Transverse colon (tissue), 4 donors: Measurements from ENCODE around the gene GPC5. TPM values are rescaled to one million over a fixed set of nuclear protein-coding genes. Genes with fewer than 3 reads are reported as not detected.

ENCODE experiments used
- DNase-seq: peaks from one replicate; pipeline ENCODE4 v3.0.0-alpha.2; 2019
- H3K27ac ChIP-seq, 4 donors: fragments of 200-600 bp; sonication (generic); 2 replicates each; pipeline ENCODE4 v1.5.1; 2016 to 2018; ENCODE audit warnings: inconsistent platforms in 4 of 4
- H3K27me3 ChIP-seq: fragments of 200-600 bp; sonication (generic); 2 replicates; pipeline ENCODE4 v1.5.1; 2017; ENCODE audit warnings: inconsistent platforms
- H3K36me3 ChIP-seq, 4 donors: fragments of 200-600 bp; sonication (generic); 2 replicates each; pipeline ENCODE4 v1.5.1; 2017 to 2019; ENCODE audit warnings: inconsistent platforms in 4 of 4
- H3K4me1 ChIP-seq, 4 donors: fragments of 200-600 bp; sonication (generic); 2 replicates each; pipeline ENCODE4 v1.5.1; 2017 to 2020; ENCODE audit warnings: inconsistent platforms in 4 of 4
- H3K4me3 ChIP-seq, 4 donors: fragments of 200-600 bp; sonication (generic); 1 replicate in 1 of 4; 2 replicates in 3 of 4; pipeline versions ENCODE4 v1.5.1 to v1.6.1; 2017 to 2019; ENCODE audit warnings: inconsistent platforms in 4 of 4
- H3K9me3 ChIP-seq, 2 donors: fragments of 200-600 bp; sonication (generic); 2 replicates each; pipeline ENCODE4 v1.5.1; 2017 to 2019; ENCODE audit warnings: inconsistent platforms in 2 of 2
- EP300 ChIP-seq: sonication (generic); formaldehyde crosslinking; IDR thresholded peaks from one replicate; pipeline ENCODE4 v1.6.1; 2017; ENCODE audit warnings: antibody characterized with exemption, low read depth
- POLR2A ChIP-seq: fragments of 450-650 bp; IDR thresholded peaks from one replicate; pipeline ENCODE4 v1.6.1; 2016; ENCODE audit warnings: antibody characterized with exemption, mild to moderate bottlenecking, moderate library complexity
- POLR2AphosphoS5 ChIP-seq, 3 donors: sonication (generic); formaldehyde crosslinking; IDR thresholded peaks; one replicate each; pipeline ENCODE4 v1.6.1; 2016; ENCODE audit warnings: antibody characterized with exemption in 3 of 3
- WGBS, 2 donors: methylation state at CpG; one replicate each; pipeline ENCODE4 v1.1.5; 2018; ENCODE audit warnings: low coverage in 1 of 2; 5-methylcytosine and 5-hydroxymethylcytosine counted together
- in situ Hi-C, 4 donors: fragments of 200-750 bp; cut with MboI; loops; one replicate each; pipeline versions ENCODE4 v1.15.0 to v1.15.1; 2017; ENCODE audit warnings: low sequenced_read_pairs in 3 of 4, low pct_ligation_motif_present in 1 of 4, low pct_unique_long_range_greater_than_20kb in 1 of 4
- intact Hi-C: fragments of 100-400 bp; cut with DNase I; formaldehyde crosslinking; loops from one replicate; pipeline ENCODE4 v1.15.1; 2023; ENCODE audit warnings: low total_unique reads
- total RNA-seq, 4 donors: library from RNA; depleted of rRNA; stranded (reverse); fragments of >200 nt; gene quantifications; one replicate each; pipeline ENCODE4 v1.1.0, GENCODE V29; 2016
- TF ChIP-seq, protein P1 (sequence below), 5 experiments: fragments of 200-600 bp in 3 of 5; fragments of 450-650 bp in 2 of 5; sonication (generic) in 3 of 5; IDR thresholded peaks; 1 replicate in 2 of 5; 2 replicates in 3 of 5; pipeline ENCODE4 v1.5.1; 2016 to 2017; ENCODE audit warnings: antibody characterized with exemption in 5 of 5, inconsistent platforms in 3 of 5, mild to moderate bottlenecking in 2 of 5, moderate library complexity in 1 of 5

GPC5 gene
- total RNA-seq, 4 donors from 2014 or later, result 0.48 to 1.4 TPM; not detected in 2

DNA sequence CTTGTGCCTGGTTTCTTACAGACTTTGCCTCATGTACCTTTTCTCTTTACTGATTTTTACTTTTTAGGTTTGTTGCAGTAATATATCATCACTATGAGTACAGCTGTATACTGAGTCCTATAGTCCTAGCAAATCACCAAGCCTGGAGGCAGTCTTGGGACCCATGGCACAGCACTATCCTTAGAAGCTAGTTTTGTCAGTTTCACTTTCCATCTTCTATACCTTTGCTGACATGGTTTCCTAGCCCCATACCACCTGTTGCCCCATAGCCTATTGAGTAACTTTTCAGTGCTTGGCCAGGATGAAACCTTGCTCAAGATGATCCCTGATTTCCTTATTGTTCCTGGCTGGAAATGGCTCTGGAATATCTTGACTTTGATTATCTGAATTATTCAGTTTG, 826.4 kb downstream of the GPC5 start:
- intact Hi-C loops, result no loop called here
- in situ Hi-C loops, result no loop called here
- Histone ChIP-seq H3K27me3 (no peaks in the 10 kb centered on the region), H3K4me1 (peaks cover 0 to 42% (median 22%) of the 10 kb centered on the region in 4 donors), H3K9me3 (no peaks in the 10 kb centered on the region), H3K36me3 (no peaks in the 10 kb centered on the region), H3K27ac (peak overlapping the region; percentile 17 to 53 (median 32)), H3K4me3 (no peak overlapping the region)
- TF ChIP-seq, protein P1, sequence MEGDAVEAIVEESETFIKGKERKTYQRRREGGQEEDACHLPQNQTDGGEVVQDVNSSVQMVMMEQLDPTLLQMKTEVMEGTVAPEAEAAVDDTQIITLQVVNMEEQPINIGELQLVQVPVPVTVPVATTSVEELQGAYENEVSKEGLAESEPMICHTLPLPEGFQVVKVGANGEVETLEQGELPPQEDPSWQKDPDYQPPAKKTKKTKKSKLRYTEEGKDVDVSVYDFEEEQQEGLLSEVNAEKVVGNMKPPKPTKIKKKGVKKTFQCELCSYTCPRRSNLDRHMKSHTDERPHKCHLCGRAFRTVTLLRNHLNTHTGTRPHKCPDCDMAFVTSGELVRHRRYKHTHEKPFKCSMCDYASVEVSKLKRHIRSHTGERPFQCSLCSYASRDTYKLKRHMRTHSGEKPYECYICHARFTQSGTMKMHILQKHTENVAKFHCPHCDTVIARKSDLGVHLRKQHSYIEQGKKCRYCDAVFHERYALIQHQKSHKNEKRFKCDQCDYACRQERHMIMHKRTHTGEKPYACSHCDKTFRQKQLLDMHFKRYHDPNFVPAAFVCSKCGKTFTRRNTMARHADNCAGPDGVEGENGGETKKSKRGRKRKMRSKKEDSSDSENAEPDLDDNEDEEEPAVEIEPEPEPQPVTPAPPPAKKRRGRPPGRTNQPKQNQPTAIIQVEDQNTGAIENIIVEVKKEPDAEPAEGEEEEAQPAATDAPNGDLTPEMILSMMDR (IDR thresholded peaks at IDR 0.05), result no peak
- TF ChIP-seq POLR2A (no peak), POLR2AphosphoS5 (IDR thresholded peaks at IDR 0.05) (no peak), EP300 (no peak)
- DNase-seq, result no peak

DNA sequence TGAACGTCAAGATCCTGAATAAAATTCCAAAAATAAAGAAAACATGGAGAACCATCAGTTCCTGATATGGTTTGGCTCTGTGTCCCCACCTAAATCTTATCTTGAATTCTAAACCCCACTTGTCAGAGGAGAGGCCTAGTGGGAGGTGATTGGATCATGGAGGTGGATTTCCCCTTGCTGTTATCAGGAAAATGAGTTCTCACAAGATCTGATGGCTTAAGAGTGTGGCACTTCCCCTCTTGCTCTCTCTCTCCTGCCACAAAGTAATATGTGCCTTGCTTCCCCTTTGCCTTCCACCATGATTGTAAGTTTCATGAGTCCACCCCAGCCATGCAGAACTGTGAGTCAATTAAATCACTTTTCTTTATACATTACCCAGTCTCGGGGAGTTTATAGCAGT, 827.4 kb downstream of the GPC5 start:
- no peak for DNase-seq
- no peak overlapping the region for H3K27ac ChIP-seq
- no peak overlapping the region for H3K4me3 ChIP-seq
- intact Hi-C loops, result no loop called here
- H3K27me3 ChIP-seq, result no peaks in the 10 kb centered on the region
- TF ChIP-seq POLR2A, result no peak
- TF ChIP-seq POLR2AphosphoS5 (IDR thresholded peaks at IDR 0.05), result no peak
- TF ChIP-seq, protein P1 (IDR thresholded peaks at IDR 0.05), result no peak
- no peak for TF ChIP-seq EP300
- H3K36me3 ChIP-seq, result no peaks in the 10 kb centered on the region
- in situ Hi-C loops, result no loop called here
- H3K9me3 ChIP-seq, result no peaks in the 10 kb centered on the region
- 77 to 96% methylated on average over 2 of the region's 2 CpGs for WGBS, 2 donors
- peaks cover 0 to 42% (median 22%) of the 10 kb centered on the region in 4 donors for H3K4me1 ChIP-seq

DNA sequence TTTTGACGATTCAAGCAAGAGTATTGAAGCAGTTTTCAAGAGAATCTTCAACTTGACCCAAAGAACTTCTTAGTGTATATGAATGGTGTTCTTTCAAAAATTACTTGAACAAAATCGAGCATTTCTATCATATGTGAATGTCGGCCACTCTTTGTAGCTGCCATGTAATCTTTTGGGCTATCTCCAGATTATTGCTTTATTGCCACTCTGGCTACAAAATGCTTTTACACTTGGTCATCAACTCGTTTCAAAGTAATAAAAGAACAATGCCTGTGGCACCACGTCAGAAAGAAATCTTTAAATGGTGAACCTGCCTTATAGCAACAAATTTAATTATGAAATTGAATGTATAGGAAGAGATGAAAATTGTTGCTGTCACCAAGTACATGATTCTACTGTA, 834.5 kb downstream of the GPC5 start:
- no peaks in the 10 kb centered on the region for H3K36me3 ChIP-seq
- H3K9me3 ChIP-seq, result no peaks in the 10 kb centered on the region
- no peak overlapping the region for H3K27ac ChIP-seq
- intact Hi-C loops (no loop called here), in situ Hi-C loops (no loop called here)
- H3K27me3 ChIP-seq, result no peaks in the 10 kb centered on the region
- no peak overlapping the region for H3K4me3 ChIP-seq
- DNase-seq, result no peak
- TF ChIP-seq EP300 (no peak), POLR2AphosphoS5 (IDR thresholded peaks at IDR 0.05) (no peak), POLR2A (no peak)
- TF ChIP-seq, protein P1 (IDR thresholded peaks at IDR 0.05), result no peak
- no peaks in the 10 kb centered on the region for H3K4me1 ChIP-seq
- WGBS, 2 donors, result 47 to 48% methylated on average over 4 to 5 of the region's 5 CpGs

DNA sequence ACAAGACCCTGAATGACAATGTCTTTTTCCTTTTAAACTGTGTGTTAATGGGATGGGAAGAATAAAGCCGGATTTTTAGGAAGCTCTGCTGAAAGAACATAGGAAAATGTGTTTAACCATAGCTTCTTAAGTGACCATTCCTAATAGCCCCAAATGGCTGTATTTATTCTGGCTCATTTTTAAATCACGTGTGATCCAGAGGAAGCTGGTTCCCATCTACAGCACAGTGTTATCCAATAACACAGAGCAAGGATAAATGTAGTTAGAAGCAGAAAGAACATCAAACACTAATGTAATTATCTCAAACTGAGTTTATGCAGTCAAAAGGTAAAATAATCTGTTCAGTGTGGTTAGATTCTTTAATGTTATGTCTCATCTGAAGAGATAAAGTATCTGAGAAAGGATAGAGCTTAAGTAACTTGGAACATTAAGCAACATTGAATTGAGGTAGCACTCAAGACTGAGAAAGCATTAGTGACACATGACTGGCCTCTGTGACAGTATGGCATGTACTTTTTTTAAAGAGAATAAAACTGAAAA, 853.3 kb downstream of the GPC5 start:
- in situ Hi-C loops (no loop called here), intact Hi-C loops (no loop called here)
- Histone ChIP-seq H3K36me3 (no peaks in the 10 kb centered on the region), H3K27ac (no peak overlapping the region), H3K9me3 (no peaks in the 10 kb centered on the region), H3K4me1 (no peaks in the 10 kb centered on the region), H3K27me3 (no peaks in the 10 kb centered on the region), H3K4me3 (no peak overlapping the region)
- DNase-seq, result no peak
- TF ChIP-seq POLR2A (no peak), EP300 (no peak), POLR2AphosphoS5 (IDR thresholded peaks at IDR 0.05) (no peak)
- TF ChIP-seq, protein P1 (IDR thresholded peaks at IDR 0.05), result no peak
- whole genome bisulfite sequencing, 2 donors, result 54 to 57% methylated on average over 2 of the region's 2 CpGs
